ENCODE measurements around the gene IQCK. TPM values are rescaled to one million over a fixed set of nuclear protein-coding genes. Genes with fewer than 3 reads are reported as not detected.
A peak's percentile ranks its signal among the peaks of the same experiment; 100 is the strongest.

The IQCK gene
- total RNA-seq, 1 donor = 13.4 TPM

DNA sequence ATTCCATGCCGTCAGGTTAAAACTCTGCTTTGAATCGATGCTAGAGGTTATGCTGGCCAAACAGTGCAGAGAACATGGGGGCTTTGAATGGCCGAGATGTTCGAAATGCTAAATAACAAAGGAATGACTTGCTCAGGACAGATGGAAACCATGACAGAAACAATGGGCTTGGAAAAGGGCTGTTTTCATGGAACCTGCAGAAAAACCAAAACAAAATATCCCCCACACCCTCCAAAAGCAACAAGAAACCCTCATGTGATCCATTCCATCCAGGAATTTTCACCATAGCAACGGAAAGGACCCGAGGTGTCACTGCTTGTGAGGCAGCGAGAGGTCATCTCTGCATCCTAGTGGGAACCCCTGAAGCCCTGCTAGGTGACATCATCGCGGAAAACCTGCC lies 141.1 kb downstream of the IQCK start:
- no peak overlapping the region for H3K4me3 ChIP-seq (ENCODE audit: low read depth, low read length)
- TF ChIP-seq, protein P1, sequence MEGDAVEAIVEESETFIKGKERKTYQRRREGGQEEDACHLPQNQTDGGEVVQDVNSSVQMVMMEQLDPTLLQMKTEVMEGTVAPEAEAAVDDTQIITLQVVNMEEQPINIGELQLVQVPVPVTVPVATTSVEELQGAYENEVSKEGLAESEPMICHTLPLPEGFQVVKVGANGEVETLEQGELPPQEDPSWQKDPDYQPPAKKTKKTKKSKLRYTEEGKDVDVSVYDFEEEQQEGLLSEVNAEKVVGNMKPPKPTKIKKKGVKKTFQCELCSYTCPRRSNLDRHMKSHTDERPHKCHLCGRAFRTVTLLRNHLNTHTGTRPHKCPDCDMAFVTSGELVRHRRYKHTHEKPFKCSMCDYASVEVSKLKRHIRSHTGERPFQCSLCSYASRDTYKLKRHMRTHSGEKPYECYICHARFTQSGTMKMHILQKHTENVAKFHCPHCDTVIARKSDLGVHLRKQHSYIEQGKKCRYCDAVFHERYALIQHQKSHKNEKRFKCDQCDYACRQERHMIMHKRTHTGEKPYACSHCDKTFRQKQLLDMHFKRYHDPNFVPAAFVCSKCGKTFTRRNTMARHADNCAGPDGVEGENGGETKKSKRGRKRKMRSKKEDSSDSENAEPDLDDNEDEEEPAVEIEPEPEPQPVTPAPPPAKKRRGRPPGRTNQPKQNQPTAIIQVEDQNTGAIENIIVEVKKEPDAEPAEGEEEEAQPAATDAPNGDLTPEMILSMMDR (IDR thresholded peaks at IDR 0.05; ENCODE audit: insufficient read depth, low read depth, low read length) = no peak
- no peak for DNase-seq (ENCODE audit: low read depth)

DNA sequence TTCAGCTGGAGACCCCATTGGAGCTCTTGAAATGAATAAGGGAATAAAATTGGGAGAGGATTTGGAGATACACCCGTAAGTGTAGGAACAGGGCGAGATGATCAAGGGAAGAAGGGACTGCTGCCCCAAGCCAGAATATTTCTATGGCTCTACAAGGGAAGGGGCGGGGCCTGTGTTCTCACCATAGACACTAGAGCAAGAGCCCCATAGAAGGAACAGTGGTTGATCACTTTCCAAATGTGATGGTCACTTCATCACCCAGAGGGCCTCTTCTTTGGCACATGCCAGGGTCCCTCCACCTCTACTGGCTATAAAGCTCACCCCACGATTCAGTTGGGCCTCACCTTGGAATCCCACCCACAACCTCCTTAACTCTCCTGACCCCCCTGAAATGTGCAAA lies 141.5 kb downstream of the IQCK start:
- TF ChIP-seq, protein P1 (IDR thresholded peaks at IDR 0.05; ENCODE audit: insufficient read depth, low read depth, low read length) = no peak
- DNase-seq (ENCODE audit: low read depth) = no peak
- H3K4me3 ChIP-seq (ENCODE audit: low read depth, low read length) = no peak overlapping the region

DNA sequence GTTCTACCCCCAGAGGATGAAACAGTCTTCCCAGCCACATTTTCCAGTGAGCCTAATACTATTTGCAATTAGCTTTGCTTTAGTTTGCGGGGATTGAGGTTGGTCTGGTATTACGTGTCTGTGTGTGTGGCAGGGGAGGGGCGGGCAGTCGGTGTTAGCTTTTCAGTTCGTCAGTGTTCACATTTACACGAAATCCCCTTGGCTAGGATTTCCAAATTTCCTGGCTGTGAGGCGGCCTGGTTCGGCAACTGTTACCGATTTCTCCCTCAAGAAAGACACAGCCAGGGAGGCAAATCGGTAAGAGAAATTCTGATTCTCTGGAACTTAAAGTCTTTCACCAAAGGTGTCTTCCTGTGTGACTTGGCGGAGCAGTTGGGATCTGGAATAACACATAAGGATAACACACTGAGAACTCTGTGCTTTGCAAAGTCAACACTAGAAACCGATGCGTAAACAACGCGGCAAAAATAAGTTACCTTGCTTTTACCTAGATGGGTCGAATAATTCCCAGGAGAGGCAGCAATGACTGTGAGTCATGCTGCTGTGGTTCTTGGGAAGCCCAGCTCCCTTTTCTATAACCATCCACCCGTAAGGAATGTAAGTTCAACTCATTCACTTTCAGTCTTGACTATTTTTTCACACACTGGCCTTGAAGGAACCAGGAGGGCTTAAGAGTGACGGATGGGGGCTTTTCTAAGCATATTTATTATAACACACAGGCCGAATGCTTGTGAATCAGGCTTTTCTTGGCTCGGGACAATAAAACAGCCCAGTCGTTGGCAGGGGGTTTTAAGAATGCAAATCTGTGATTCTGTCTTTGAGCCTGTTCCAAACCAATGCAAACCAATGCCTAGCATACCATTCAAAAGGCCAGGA lies 142.3 kb downstream of the IQCK start:
- TF ChIP-seq, protein P1 (IDR thresholded peaks at IDR 0.05; ENCODE audit: insufficient read depth, low read depth, low read length) = no peak
- peak; percentile 31 for DNase-seq (ENCODE audit: low read depth)
- H3K4me3 ChIP-seq (ENCODE audit: low read depth, low read length) = no peak overlapping the region

DNA sequence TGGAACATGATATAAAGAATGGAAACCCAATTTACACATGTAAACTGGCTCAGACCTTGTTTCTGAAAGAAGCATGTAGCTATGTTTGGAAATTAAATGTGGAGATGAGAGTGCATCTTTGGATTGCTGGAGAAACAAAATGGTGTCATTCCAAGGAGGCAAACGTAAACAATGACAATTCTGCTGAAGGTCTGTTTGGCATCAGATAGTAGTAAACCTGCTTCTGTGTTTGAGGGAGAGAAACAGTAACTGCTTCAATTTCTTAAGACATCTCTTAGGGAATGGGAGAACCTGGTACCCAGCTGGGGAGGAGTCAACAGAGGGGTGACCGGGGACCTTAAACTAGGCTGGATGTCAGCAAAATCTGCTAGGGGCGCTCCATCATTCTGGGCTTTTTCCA lies 143.1 kb downstream of the IQCK start:
- no peak for DNase-seq (ENCODE audit: low read depth)
- no peak overlapping the region for H3K4me3 ChIP-seq (ENCODE audit: low read depth, low read length)
- TF ChIP-seq, protein P1 (IDR thresholded peaks at IDR 0.05; ENCODE audit: insufficient read depth, low read depth, low read length) = no peak

DNA sequence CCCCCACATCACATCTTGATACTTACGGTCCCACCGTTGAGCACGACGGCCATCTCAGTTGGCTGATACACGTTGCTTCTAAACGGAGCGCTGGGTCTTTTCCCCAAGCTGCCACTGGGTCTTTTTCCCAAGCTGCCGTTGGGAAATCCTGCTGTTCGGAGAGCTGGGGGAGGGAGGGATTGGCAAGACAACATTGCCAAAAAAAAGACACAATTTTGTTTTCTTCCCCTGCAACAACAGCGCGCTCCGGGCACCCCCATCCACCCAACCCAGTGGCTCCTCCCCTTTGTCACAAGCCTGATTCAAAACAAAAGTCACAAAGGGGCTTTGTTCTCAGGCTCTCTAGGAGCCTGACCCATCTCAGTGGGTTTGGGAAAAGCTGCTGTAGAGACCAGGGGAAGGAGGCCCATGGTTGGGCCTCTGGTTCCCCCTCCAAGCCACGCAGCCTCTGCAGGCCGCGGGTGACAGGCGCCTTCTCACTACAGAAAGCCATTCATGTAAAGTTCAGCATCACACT lies 143.8 kb downstream of the IQCK start:
- H3K4me3 ChIP-seq (ENCODE audit: low read depth, low read length) = no peak overlapping the region
- DNase-seq (ENCODE audit: low read depth) = no peak
- TF ChIP-seq, protein P1 (IDR thresholded peaks at IDR 0.05; ENCODE audit: insufficient read depth, low read depth, low read length) = no peak

DNA sequence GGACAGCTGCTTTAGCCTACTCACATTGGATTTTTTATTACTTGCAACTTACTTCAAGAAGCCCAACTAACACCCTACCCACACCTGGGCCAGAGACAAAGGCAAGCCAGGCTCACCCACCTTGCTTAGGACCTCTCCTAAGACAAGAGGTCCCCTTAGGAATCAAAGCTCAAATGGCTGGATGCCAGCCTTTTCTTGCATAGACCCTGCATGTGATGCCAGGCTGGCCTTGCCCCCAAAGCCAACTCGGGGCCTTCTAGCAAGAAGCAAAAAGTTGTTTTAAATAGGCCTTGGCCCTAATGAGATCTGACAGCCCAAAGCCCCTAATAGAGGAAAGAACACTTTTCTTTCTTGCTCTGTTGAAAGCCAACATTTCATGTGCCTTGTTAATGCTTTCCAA lies 145.9 kb downstream of the IQCK start:
- no peak overlapping the region for H3K4me3 ChIP-seq (ENCODE audit: low read depth, low read length)
- DNase-seq (ENCODE audit: low read depth) = no peak
- TF ChIP-seq, protein P1 (IDR thresholded peaks at IDR 0.05; ENCODE audit: insufficient read depth, low read depth, low read length) = no peak

Data from fibroblast of villous mesenchyme (primary cell).